Gastrocnemius medialis (tissue), 4 donors: Measurements from ENCODE around the gene TBCD. TPM values are rescaled to one million over a fixed set of nuclear protein-coding genes. Genes with fewer than 3 reads are reported as not detected.

Experiments
- ATAC-seq, 2 donors: fragments of 150-250 bp; one replicate each; pipeline ENCODE4 v1.9.1; 2016
- DNase-seq, 2 donors: peaks; one replicate each; pipeline ENCODE4 v3.0.0-alpha.2; 2019
- H3K27ac ChIP-seq, 4 donors: fragments of 200-600 bp; sonication (generic); 1 replicate in 1 of 4; 2 replicates in 3 of 4; pipeline ENCODE4 v1.5.1; 2016 to 2018; ENCODE audit warnings: mild to moderate bottlenecking in 2 of 4, moderate library complexity in 1 of 4
- H3K27me3 ChIP-seq, 3 donors: fragments of 200-600 bp; sonication (generic) in 2 of 3; 1 replicate in 1 of 3; 2 replicates in 2 of 3; pipeline versions ENCODE4 v1.5.1 to v1.6.0; 2016 to 2019; ENCODE audit warnings: mild to moderate bottlenecking in 1 of 3, moderate library complexity in 1 of 3
- H3K36me3 ChIP-seq, 2 donors: fragments of 200-600 bp; sonication (generic) in 1 of 2; one replicate each; pipeline ENCODE4 v1.5.1; 2017 to 2018
- H3K4me1 ChIP-seq, 2 donors: fragments of 200-600 bp; sonication (generic) in 1 of 2; one replicate each; pipeline ENCODE4 v1.5.1; 2016 to 2017; ENCODE audit warnings: mild to moderate bottlenecking in 2 of 2
- H3K4me3 ChIP-seq, 4 donors: fragments of 200-600 bp; sonication (generic) in 3 of 4; 1 replicate in 1 of 4; 2 replicates in 3 of 4; pipeline ENCODE4 v1.5.1; 2016 to 2019; ENCODE audit warnings: mild to moderate bottlenecking in 2 of 4
- H3K9me3 ChIP-seq, 3 donors: fragments of 200-600 bp; sonication (generic) in 2 of 3; 1 replicate in 1 of 3; 2 replicates in 2 of 3; pipeline ENCODE4 v1.5.1; 2016 to 2019
- POLR2A ChIP-seq, 2 donors: fragments of 450-650 bp; IDR thresholded peaks; one replicate each; pipeline ENCODE4 v1.6.1; 2017; ENCODE audit warnings: antibody characterized with exemption in 2 of 2, mild to moderate bottlenecking in 2 of 2, moderate library complexity in 2 of 2
- in situ Hi-C, 4 donors: fragments of 200-750 bp; cut with MboI; loops; one replicate each; pipeline versions ENCODE4 v1.15.0 to v1.8.0; 2017; ENCODE audit warnings: low sequenced_read_pairs in 4 of 4
- intact Hi-C: fragments of 100-400 bp; cut with DNase I; formaldehyde crosslinking; loops from one replicate; pipeline ENCODE4 v1.15.1; 2023; ENCODE audit warnings: low total_unique reads
- total RNA-seq, 4 donors: library from RNA; depleted of rRNA; stranded (reverse); fragments of >200 nt; gene quantifications; one replicate each; pipeline versions ENCODE4 v1.1.0 to v1.2.3, GENCODE V29; 2016
- TF ChIP-seq, protein P1 (sequence below), 5 experiments: fragments of 450-650 bp in 3 of 5; fragments of 200-600 bp in 2 of 5; sonication (generic) in 2 of 5; IDR thresholded peaks in 4 of 5; conservative IDR thresholded peaks in 1 of 5; 1 replicate in 4 of 5; 2 replicates in 1 of 5; pipeline ENCODE4 v1.5.1; 2016 to 2019; ENCODE audit warnings: antibody characterized with exemption in 5 of 5, mild to moderate bottlenecking in 3 of 5, moderate library complexity in 3 of 5

TBCD gene
- total RNA-seq, 4 donors from 2014 or later = 18.0 to 50.4 (median 33.3) TPM

DNA sequence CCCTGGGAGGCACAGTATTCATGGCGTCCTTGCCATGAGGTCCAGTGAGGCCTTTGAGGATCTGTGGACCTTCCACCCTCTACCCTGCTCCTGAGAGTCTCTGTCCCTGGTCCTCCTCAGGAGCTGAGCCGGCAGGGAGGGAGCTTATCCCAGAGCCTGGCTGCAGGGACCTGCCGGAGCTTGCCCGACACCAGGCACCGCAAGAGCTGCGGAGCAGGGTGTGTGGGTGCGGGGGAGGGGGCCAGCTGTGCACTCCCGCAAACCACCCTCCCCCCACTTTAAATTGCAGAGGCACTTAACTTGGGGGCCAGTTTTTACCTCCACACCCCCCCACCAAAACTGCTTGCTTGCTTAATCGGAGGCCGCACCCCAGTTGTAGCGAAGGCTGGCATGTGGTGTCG, 88.6 kb downstream of the TBCD start:
- H3K36me3 ChIP-seq = no peaks in the 10 kb centered on the region
- ATAC-seq (no peak), DNase-seq (no peak)
- peak overlapping the region in 1 of 4 donors; percentile 41 for H3K4me3 ChIP-seq
- TF ChIP-seq POLR2A (IDR thresholded peaks at IDR 0.05) = no peak
- TF ChIP-seq, protein P1, sequence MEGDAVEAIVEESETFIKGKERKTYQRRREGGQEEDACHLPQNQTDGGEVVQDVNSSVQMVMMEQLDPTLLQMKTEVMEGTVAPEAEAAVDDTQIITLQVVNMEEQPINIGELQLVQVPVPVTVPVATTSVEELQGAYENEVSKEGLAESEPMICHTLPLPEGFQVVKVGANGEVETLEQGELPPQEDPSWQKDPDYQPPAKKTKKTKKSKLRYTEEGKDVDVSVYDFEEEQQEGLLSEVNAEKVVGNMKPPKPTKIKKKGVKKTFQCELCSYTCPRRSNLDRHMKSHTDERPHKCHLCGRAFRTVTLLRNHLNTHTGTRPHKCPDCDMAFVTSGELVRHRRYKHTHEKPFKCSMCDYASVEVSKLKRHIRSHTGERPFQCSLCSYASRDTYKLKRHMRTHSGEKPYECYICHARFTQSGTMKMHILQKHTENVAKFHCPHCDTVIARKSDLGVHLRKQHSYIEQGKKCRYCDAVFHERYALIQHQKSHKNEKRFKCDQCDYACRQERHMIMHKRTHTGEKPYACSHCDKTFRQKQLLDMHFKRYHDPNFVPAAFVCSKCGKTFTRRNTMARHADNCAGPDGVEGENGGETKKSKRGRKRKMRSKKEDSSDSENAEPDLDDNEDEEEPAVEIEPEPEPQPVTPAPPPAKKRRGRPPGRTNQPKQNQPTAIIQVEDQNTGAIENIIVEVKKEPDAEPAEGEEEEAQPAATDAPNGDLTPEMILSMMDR (IDR thresholded peaks at IDR 0.05 in 4 of 5, conservative IDR thresholded peaks at IDR 0.05 in 1 of 5) = no peak
- in situ Hi-C loops (no loop called here), intact Hi-C loops (no loop called here)
- peak overlapping the region in 2 of 4 donors; percentile 84 to 85 for H3K27ac ChIP-seq
- no peaks in the 10 kb centered on the region for H3K9me3 ChIP-seq
- H3K27me3 ChIP-seq = no peaks in the 10 kb centered on the region
- H3K4me1 ChIP-seq = peaks cover 22 to 33% of the 10 kb centered on the region in 2 donors

DNA sequence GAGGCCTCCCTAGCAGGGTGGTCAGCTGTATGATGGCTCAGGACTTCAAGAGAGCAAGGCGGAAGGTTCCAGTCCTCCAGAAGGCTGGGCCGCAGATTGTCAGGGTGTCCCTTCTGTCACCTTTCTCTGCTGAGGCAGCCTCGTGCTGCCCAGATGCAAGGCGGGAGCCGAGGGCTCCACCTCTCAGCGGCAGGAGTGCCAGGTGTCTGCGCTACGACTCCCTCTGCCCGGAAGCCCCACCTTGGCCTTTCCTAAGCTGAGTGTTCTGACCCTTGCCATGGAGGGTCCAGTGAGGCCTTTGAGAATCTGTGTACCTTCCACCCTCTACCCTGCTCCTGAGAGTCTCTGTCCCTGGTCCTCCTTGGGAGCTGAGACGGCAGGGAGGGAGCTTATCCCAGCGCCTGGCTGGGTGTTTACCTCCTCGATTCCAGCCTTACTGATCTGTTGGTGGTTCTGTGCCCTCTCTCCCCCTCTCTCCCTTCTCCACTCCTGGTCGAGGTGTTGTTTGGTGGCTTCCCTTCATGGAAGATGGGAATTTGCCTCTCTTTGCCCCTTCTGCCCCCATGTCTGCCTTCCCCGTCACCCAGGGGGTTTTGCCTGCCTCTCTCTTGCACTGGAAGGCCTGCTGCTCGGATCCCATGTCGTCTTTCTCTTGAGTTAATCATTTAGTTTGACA, 90.2 kb downstream of the TBCD start:
- TF ChIP-seq POLR2A (IDR thresholded peaks at IDR 0.05) = no peak
- TF ChIP-seq, protein P1 (IDR thresholded peaks at IDR 0.05 in 4 of 5, conservative IDR thresholded peaks at IDR 0.05 in 1 of 5) = no peak
- Histone ChIP-seq H3K36me3 (no peaks in the 10 kb centered on the region), H3K4me1 (peaks cover 12 to 25% of the 10 kb centered on the region in 2 donors), H3K27me3 (no peaks in the 10 kb centered on the region), H3K9me3 (no peaks in the 10 kb centered on the region), H3K27ac (peak overlapping the region in 1 of 4 donors; percentile 2), H3K4me3 (no peak overlapping the region)
- in situ Hi-C loops (no loop called here), intact Hi-C loops (no loop called here)
- ATAC-seq = no peak
- no peak for DNase-seq

GRCh38 chr17:82843904-82844680, 92.2 kb downstream of the TBCD start:
- H3K4me3 ChIP-seq = no peak overlapping the region
- H3K4me1 ChIP-seq = peaks cover 0 to 12% of the 10 kb centered on the region in 2 donors
- H3K9me3 ChIP-seq = no peaks in the 10 kb centered on the region
- H3K36me3 ChIP-seq = no peaks in the 10 kb centered on the region
- H3K27me3 ChIP-seq = no peaks in the 10 kb centered on the region
- H3K27ac ChIP-seq = peak overlapping the region in 3 of 4 donors; percentile 47 to 69 (median 68)
- ATAC-seq = no peak
- TF ChIP-seq, protein P1 (IDR thresholded peaks at IDR 0.05 in 4 of 5, conservative IDR thresholded peaks at IDR 0.05 in 1 of 5) = no peak
- TF ChIP-seq POLR2A (IDR thresholded peaks at IDR 0.05) = no peak
- no peak for DNase-seq
- in situ Hi-C loops (no loop called here), intact Hi-C loops (no loop called here)

GRCh38 chr17:82844796-82845162, 92.9 kb downstream of the TBCD start:
- intact Hi-C loops (no loop called here), in situ Hi-C loops (no loop called here)
- no peaks in the 10 kb centered on the region for H3K36me3 ChIP-seq
- ATAC-seq = no peak
- no peaks in the 10 kb centered on the region for H3K27me3 ChIP-seq
- TF ChIP-seq POLR2A (IDR thresholded peaks at IDR 0.05) = no peak
- TF ChIP-seq, protein P1 (IDR thresholded peaks at IDR 0.05 in 4 of 5, conservative IDR thresholded peaks at IDR 0.05 in 1 of 5) = no peak
- no peak for DNase-seq
- no peaks in the 10 kb centered on the region for H3K9me3 ChIP-seq
- peaks cover 0 to 12% of the 10 kb centered on the region in 2 donors for H3K4me1 ChIP-seq
- H3K27ac ChIP-seq = peak overlapping the region in 3 of 4 donors; percentile 47 to 69 (median 68)
- peak overlapping the region in 3 of 4 donors; percentile 25 to 45 (median 40) for H3K4me3 ChIP-seq
